Measurements from ENCODE around the gene A3GALT2.

A3GALT2 gene

DNA sequence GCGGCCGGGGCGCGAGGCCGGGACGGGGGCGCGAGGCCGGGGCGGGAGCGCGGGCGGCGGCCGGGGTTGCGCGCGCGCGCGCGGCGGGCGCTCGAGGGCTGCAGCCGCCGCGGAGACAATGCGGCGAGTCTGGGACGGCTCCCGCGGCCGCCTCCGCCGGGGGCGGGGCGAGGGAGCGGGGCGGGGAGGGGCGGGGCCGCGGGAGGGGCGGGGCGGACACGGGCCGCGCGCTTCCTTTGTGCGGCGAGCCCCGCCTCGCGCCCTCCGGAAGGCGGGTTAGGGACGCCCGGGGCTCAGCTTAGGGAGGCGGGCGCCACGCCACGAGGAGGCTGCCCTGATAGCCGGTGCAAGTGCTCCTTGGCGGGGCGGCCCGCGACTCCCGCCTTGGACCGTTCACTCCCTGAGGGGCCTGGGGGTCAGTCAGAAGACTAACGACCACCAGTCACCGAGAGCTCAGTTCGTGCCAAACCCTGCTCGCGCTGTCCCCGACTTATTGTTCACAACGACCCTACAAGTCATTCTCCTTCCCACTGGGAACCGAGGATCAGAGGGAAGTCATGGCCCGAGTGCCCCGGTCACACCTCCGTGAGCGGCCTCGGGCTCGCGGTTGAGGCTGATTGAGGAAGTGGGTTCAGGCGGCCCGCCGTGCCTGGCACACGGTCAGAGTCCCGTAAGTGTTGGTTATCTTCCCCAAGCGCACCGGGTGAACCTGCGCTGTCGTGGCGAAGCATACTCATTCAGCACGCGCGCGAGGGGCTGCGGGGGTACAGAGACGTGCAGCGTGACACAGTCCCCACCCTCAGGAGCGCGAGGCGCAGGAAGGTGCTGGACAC is 29.1 kb upstream of the A3GALT2 start (continued):
- TF ChIP-seq ZNF280C (tag by site-specific recombination; IDR thresholded peaks at IDR 0.05) (no peak), ZNF366 (tag by site-specific recombination; conservative IDR thresholded peaks at IDR 0.05) (no peak), BCL11B (tag by site-specific recombination; IDR thresholded peaks at IDR 0.05; ENCODE audit: low read depth) (no peak), ZNF19 (tag by site-specific recombination; IDR thresholded peaks at IDR 0.05; ENCODE audit: low read depth) (no peak), ZNF138 (tag by site-specific recombination; IDR thresholded peaks at IDR 0.05; ENCODE audit: borderline replicate concordance) (no peak), ZNF768 (tag by site-specific recombination; IDR thresholded peaks at IDR 0.05) (no peak), PRDM10 (tag by site-specific recombination; IDR thresholded peaks at IDR 0.05) (peak; percentile 82), ZNF558 (tag by site-specific recombination; IDR thresholded peaks at IDR 0.05) (no peak), AEBP2 (tag by site-specific recombination; IDR thresholded peaks at IDR 0.05; ENCODE audit: borderline replicate concordance) (no peak), GLIS1 (tag by site-specific recombination; IDR thresholded peaks at IDR 0.05) (peak; percentile 38), ZNF513 (tag by site-specific recombination; IDR thresholded peaks at IDR 0.05) (no peak), ZNF202 (tag by site-specific recombination; IDR thresholded peaks at IDR 0.05; ENCODE audit: borderline replicate concordance) (no peak), ZNF354C (tag by site-specific recombination; IDR thresholded peaks at IDR 0.05; ENCODE audit: borderline replicate concordance, low read depth) (no peak), GLI2 (tag by site-specific recombination; IDR thresholded peaks at IDR 0.05; ENCODE audit: borderline replicate concordance, low read depth) (no peak), ZNF324 (tag by site-specific recombination; IDR thresholded peaks at IDR 0.05) (no peak), ZNF16 (tag by site-specific recombination; IDR thresholded peaks at IDR 0.05; ENCODE audit: low read depth) (no peak), ZNF292 (tag by site-specific recombination; IDR thresholded peaks at IDR 0.05; ENCODE audit: borderline replicate concordance, low read depth) (no peak), ZNF677 (tag by site-specific recombination; IDR thresholded peaks at IDR 0.05) (no peak), ELK4 (IDR thresholded peaks at IDR 0.05; ENCODE audit: borderline replicate concordance, low read depth, low read length) (no peak), ZNF350 (tag by site-specific recombination; IDR thresholded peaks at IDR 0.05) (no peak), ZFP41 (tag by site-specific recombination; IDR thresholded peaks at IDR 0.05; ENCODE audit: borderline replicate concordance) (no peak)
- TF ChIP-seq, protein P1, sequence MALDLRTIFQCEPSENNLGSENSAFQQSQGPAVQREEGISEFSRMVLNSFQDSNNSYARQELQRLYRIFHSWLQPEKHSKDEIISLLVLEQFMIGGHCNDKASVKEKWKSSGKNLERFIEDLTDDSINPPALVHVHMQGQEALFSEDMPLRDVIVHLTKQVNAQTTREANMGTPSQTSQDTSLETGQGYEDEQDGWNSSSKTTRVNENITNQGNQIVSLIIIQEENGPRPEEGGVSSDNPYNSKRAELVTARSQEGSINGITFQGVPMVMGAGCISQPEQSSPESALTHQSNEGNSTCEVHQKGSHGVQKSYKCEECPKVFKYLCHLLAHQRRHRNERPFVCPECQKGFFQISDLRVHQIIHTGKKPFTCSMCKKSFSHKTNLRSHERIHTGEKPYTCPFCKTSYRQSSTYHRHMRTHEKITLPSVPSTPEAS (tag by site-specific recombination; IDR thresholded peaks at IDR 0.05), result no peak
- TF ChIP-seq, protein P2, sequence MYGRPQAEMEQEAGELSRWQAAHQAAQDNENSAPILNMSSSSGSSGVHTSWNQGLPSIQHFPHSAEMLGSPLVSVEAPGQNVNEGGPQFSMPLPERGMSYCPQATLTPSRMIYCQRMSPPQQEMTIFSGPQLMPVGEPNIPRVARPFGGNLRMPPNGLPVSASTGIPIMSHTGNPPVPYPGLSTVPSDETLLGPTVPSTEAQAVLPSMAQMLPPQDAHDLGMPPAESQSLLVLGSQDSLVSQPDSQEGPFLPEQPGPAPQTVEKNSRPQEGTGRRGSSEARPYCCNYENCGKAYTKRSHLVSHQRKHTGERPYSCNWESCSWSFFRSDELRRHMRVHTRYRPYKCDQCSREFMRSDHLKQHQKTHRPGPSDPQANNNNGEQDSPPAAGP (tag by site-specific recombination; IDR thresholded peaks at IDR 0.05), result peak; percentile 44
